ENCODE measurements around the gene OR5AS1.

- TF ChIP-seq CTCF (IDR thresholded peaks at IDR 0.05; ENCODE audit: low read depth, low read length, poor library complexity, severe bottlenecking) (no peak), EZH2phosphoT487 (IDR thresholded peaks at IDR 0.05; ENCODE audit: borderline replicate concordance, low read length) (no peak)
Observed at GRCh38 chr11:56010716-56011115, 16.7 kb upstream of the OR5AS1 start.
